Liver (tissue), 9 donors: ENCODE results near the gene C2orf69. TPM values are rescaled to one million over a fixed set of nuclear protein-coding genes. Genes with fewer than 3 reads are reported as not detected.

Experiments used
- DNase-seq: peaks from one replicate; pipeline ENCODE4 v3.0.0-alpha.2; 2017; ENCODE audit warnings: low spot score
- H3K27ac ChIP-seq, 2 donors: one replicate each; pipeline ENCODE4 v1.7.0; 2013; ENCODE audit warnings: inconsistent platforms in 2 of 2, low read length in 2 of 2, control low read depth in 1 of 2, low read depth in 1 of 2, mild to moderate bottlenecking in 1 of 2
- H3K27me3 ChIP-seq, 4 donors: one replicate each; pipeline versions ENCODE4 v1.6.1 to v1.7.0; 2013; ENCODE audit warnings: low read length in 3 of 4, inconsistent platforms in 1 of 4, mild to moderate bottlenecking in 1 of 4, moderate library complexity in 1 of 4; ENCODE audit not compliant: control insufficient read depth in 4 of 4, insufficient read depth in 4 of 4
- H3K36me3 ChIP-seq, 4 donors: one replicate each; pipeline versions ENCODE4 v1.6.1 to v1.7.0; 2013; ENCODE audit warnings: low read length in 3 of 4, mild to moderate bottlenecking in 3 of 4, low read depth in 1 of 4, moderate library complexity in 1 of 4; ENCODE audit not compliant: control insufficient read depth in 4 of 4, insufficient read depth in 3 of 4
- H3K4me1 ChIP-seq, 4 donors: one replicate each; pipeline versions ENCODE4 v1.6.1 to v1.7.0; 2013; ENCODE audit warnings: low read length in 3 of 4, mild to moderate bottlenecking in 3 of 4, moderate library complexity in 1 of 4; ENCODE audit not compliant: control insufficient read depth in 4 of 4, insufficient read depth in 4 of 4
- H3K4me3 ChIP-seq, 3 donors: one replicate each; pipeline versions ENCODE4 v1.6.1 to v1.7.0; 2013; ENCODE audit warnings: low read length in 3 of 3, control low read depth in 1 of 3, low read depth in 1 of 3, mild to moderate bottlenecking in 1 of 3
- H3K9ac ChIP-seq, 2 donors: one replicate each; pipeline ENCODE4 v1.7.0; 2013; ENCODE audit warnings: low read length in 2 of 2, mild to moderate bottlenecking in 2 of 2, moderate library complexity in 2 of 2, control low read depth in 1 of 2, low read depth in 1 of 2
- H3K9me3 ChIP-seq, 4 donors: one replicate each; pipeline versions ENCODE4 v1.6.1 to v1.7.0; 2013; ENCODE audit warnings: low read length in 3 of 4; ENCODE audit not compliant: control insufficient read depth in 4 of 4
- ATF3 ChIP-seq: IDR thresholded peaks from 2 replicates; pipeline ENCODE4 v1.6.1; 2016; ENCODE audit warnings: antibody characterized with exemption
- EGR1 ChIP-seq, 2 donors: IDR thresholded peaks; 2 replicates each; pipeline ENCODE4 v1.6.1; 2016 to 2018; ENCODE audit warnings: antibody characterized with exemption in 2 of 2, low read depth in 2 of 2
- FOXA1 ChIP-seq: IDR thresholded peaks from 2 replicates; pipeline ENCODE4 v1.6.1; 2016; ENCODE audit warnings: antibody characterized with exemption
- FOXA2 ChIP-seq: IDR thresholded peaks from 2 replicates; pipeline ENCODE4 v1.6.1; 2016; ENCODE audit warnings: antibody characterized with exemption
- GABPA ChIP-seq, 2 donors: IDR thresholded peaks in 1 of 2; conservative IDR thresholded peaks in 1 of 2; 2 replicates each; pipeline ENCODE4 v1.6.1; 2016; ENCODE audit warnings: antibody characterized with exemption in 2 of 2, mild to moderate bottlenecking in 1 of 2, moderate library complexity in 1 of 2
- HNF4A ChIP-seq, 2 donors: conservative IDR thresholded peaks; 2 replicates each; pipeline ENCODE4 v1.6.1; 2016; ENCODE audit warnings: antibody characterized with exemption in 2 of 2, mild to moderate bottlenecking in 2 of 2
- HNF4G ChIP-seq: IDR thresholded peaks from 2 replicates; pipeline ENCODE4 v1.6.1; 2016; ENCODE audit warnings: antibody characterized with exemption
- JUND ChIP-seq, 2 donors: IDR thresholded peaks; 2 replicates each; pipeline ENCODE4 v1.6.1; 2016; ENCODE audit warnings: antibody characterized with exemption in 2 of 2
- MAX ChIP-seq: IDR thresholded peaks from 2 replicates; pipeline ENCODE4 v1.6.1; 2016; ENCODE audit warnings: antibody characterized with exemption
- NR2F2 ChIP-seq: IDR thresholded peaks from 2 replicates; pipeline ENCODE4 v1.6.1; 2016; ENCODE audit warnings: antibody characterized with exemption
- RAD21 ChIP-seq, 2 donors: IDR thresholded peaks; 2 replicates each; pipeline ENCODE4 v1.6.1; 2016; ENCODE audit warnings: antibody characterized with exemption in 2 of 2, mild to moderate bottlenecking in 2 of 2
- REST ChIP-seq: IDR thresholded peaks from 2 replicates; pipeline ENCODE4 v1.6.1; 2016; ENCODE audit warnings: antibody characterized with exemption, mild to moderate bottlenecking
- RXRA ChIP-seq, 2 donors: IDR thresholded peaks; 2 replicates each; pipeline ENCODE4 v1.6.1; 2017 to 2018; ENCODE audit warnings: antibody characterized with exemption in 2 of 2, mild to moderate bottlenecking in 1 of 2
- SP1 ChIP-seq: IDR thresholded peaks from 2 replicates; pipeline ENCODE4 v1.6.1; 2018; ENCODE audit warnings: antibody characterized with exemption, mild to moderate bottlenecking
- TAF1 ChIP-seq: conservative IDR thresholded peaks from 2 replicates; pipeline ENCODE4 v1.6.1; 2016; ENCODE audit warnings: antibody characterized with exemption, mild to moderate bottlenecking
- YY1 ChIP-seq: IDR thresholded peaks from 2 replicates; pipeline ENCODE4 v1.6.1; 2016; ENCODE audit warnings: antibody characterized with exemption, mild to moderate bottlenecking
- ZBTB33 ChIP-seq: IDR thresholded peaks from 2 replicates; pipeline ENCODE4 v1.6.1; 2016; ENCODE audit warnings: antibody characterized with exemption
- WGBS: extraction: QIAGEN DNeasy Blood & Tissue Kit; methylation state at CpG from one replicate; pipeline ENCODE4 v1.1.7; 2013; 5-methylcytosine and 5-hydroxymethylcytosine counted together
- polyA plus RNA-seq, 2 donors: library from polyadenylated mRNA; stranded (reverse) in 1 of 2; unstranded in 1 of 2; fragments of 200-250 nt in 1 of 2; fragments of >200 nt in 1 of 2; fragmentation: Nextera tagmentation in 1 of 2; extraction: Ambion mirVana in 1 of 2; gene quantifications; one replicate each; pipeline versions ENCODE4 v1.2.1 to v1.2.3, GENCODE V29; 2013 to 2015
- total RNA-seq, 2 donors: library from RNA; depleted of rRNA; stranded (reverse); fragments of >200 nt; gene quantifications; one replicate each; pipeline ENCODE4 v1.2.3, GENCODE V29; 2014
- donor health status: healthy.
- donor health status: healthy.
- donor health status: healthy.
- donor health status: healthy.
- donor health status: healthy.

The C2orf69 gene
- total and polyA plus RNA-seq, 4 donors: 4.3 to 9.1 (median 6.2) TPM

GRCh38 chr2:199895406-199895805, 15.7 kb upstream of the C2orf69 start:
- no peaks in the 10 kb centered on the region for H3K27me3 ChIP-seq
- no peak overlapping the region for H3K27ac ChIP-seq
- WGBS: 93% methylated on average over 3 of the region's 3 CpGs
- no peaks in the 10 kb centered on the region for H3K9me3 ChIP-seq
- no peak for TF ChIP-seq TAF1
- TF ChIP-seq RAD21 (IDR thresholded peaks at IDR 0.05): no peak
- TF ChIP-seq RXRA (IDR thresholded peaks at IDR 0.05): no peak
- no peak for TF ChIP-seq ATF3
- no peak for TF ChIP-seq ZBTB33
- no peak for TF ChIP-seq MAX
- no peak for TF ChIP-seq HNF4A (conservative IDR thresholded peaks at IDR 0.05)
- no peak for TF ChIP-seq YY1
- H3K4me1 ChIP-seq: no peaks in the 10 kb centered on the region
- no peak for DNase-seq
- H3K9ac ChIP-seq: no peak overlapping the region
- H3K36me3 ChIP-seq: no peaks in the 10 kb centered on the region
- no peak overlapping the region for H3K4me3 ChIP-seq

- TF ChIP-seq HNF4G (no peak), FOXA2 (no peak), ZBTB33 (no peak), FOXA1 (no peak), JUND (IDR thresholded peaks at IDR 0.05) (no peak), TAF1 (no peak), NR2F2 (no peak), ATF3 (no peak), GABPA (IDR thresholded peaks at IDR 0.05 in 1 of 2, conservative IDR thresholded peaks at IDR 0.05 in 1 of 2) (no peak), RXRA (IDR thresholded peaks at IDR 0.05) (no peak), RAD21 (IDR thresholded peaks at IDR 0.05) (no peak), SP1 (no peak), EGR1 (IDR thresholded peaks at IDR 0.05; ENCODE audit: low read depth in 2 of 2) (no peak), HNF4A (conservative IDR thresholded peaks at IDR 0.05) (no peak), REST (no peak)
- Histone ChIP-seq H3K36me3 (no peaks in the 10 kb centered on the region), H3K27ac (no peak overlapping the region), H3K27me3 (no peaks in the 10 kb centered on the region), H3K9me3 (no peaks in the 10 kb centered on the region), H3K9ac (no peak overlapping the region), H3K4me1 (no peaks in the 10 kb centered on the region), H3K4me3 (no peak overlapping the region)
- no peak for DNase-seq
- 86% methylated on average over 2 of the region's 2 CpGs for WGBS
Observed at GRCh38 chr2:199896617-199897016, 14.5 kb upstream of the C2orf69 start.
